HEK293T (cell line): ENCODE data around the gene GNG13.

Experiments
- CTCF ChIA-PET: fragments of 350-600 bp; formaldehyde crosslinking; extraction: SDS; loops from one replicate; lab custom pipeline; 2021; ENCODE audit warnings: antibody characterized with exemption, inconsistent platforms; lab: Yijun Ruan, JAX
- POLR2A ChIA-PET: fragments of 350-600 bp; formaldehyde crosslinking; extraction: SDS; loops from one replicate; lab custom pipeline; 2020; ENCODE audit warnings: antibody characterized with exemption, inconsistent platforms; lab: Yijun Ruan, JAX
- DNase-seq: peaks from one replicate; pipeline ENCODE4 v3.0.0; 2012; ENCODE audit warnings: mixed read lengths; ENCODE audit errors: extremely low spot score
- ARNT ChIP-seq: fragments of 450-650 bp; IDR thresholded peaks from 2 replicates; pipeline ENCODE4 v1.6.1; 2017; ENCODE audit warnings: mild to moderate bottlenecking
- BHLHE40 ChIP-seq: fragments of 450-650 bp; IDR thresholded peaks from 2 replicates; pipeline ENCODE4 v1.6.1; 2016; ENCODE audit warnings: mild to moderate bottlenecking, moderate library complexity, borderline replicate concordance
- CTBP1 ChIP-seq: fragments of 450-650 bp; IDR thresholded peaks from 2 replicates; pipeline ENCODE4 v1.6.1; 2016; ENCODE audit warnings: borderline replicate concordance
- ELF4 ChIP-seq: fragments of 450-650 bp; IDR thresholded peaks from 2 replicates; pipeline ENCODE4 v1.6.1; 2017; ENCODE audit warnings: antibody characterized with exemption
- FOXA1 ChIP-seq: fragments of 450-650 bp; IDR thresholded peaks from 2 replicates; pipeline ENCODE4 v1.6.1; 2016; ENCODE audit warnings: mild to moderate bottlenecking
- FOXK2 ChIP-seq: fragments of 450-650 bp; IDR thresholded peaks from 2 replicates; pipeline ENCODE4 v1.6.1; 2016; ENCODE audit warnings: mild to moderate bottlenecking
- FOXM1 ChIP-seq: fragments of 450-650 bp; IDR thresholded peaks from 2 replicates; pipeline ENCODE4 v1.6.1; 2017; ENCODE audit warnings: mild to moderate bottlenecking, borderline replicate concordance
- HDGF ChIP-seq: fragments of 450-650 bp; IDR thresholded peaks from 2 replicates; pipeline ENCODE4 v1.6.1; 2017; ENCODE audit warnings: antibody characterized with exemption, borderline replicate concordance
- L3MBTL2 ChIP-seq: fragments of 450-650 bp; conservative IDR thresholded peaks from 2 replicates; pipeline ENCODE4 v1.6.1; 2016; ENCODE audit warnings: mild to moderate bottlenecking
- LEF1 ChIP-seq: fragments of 450-650 bp; IDR thresholded peaks from 2 replicates; pipeline ENCODE4 v1.6.1; 2017; ENCODE audit warnings: mild to moderate bottlenecking, borderline replicate concordance
- NFRKB ChIP-seq: fragments of 450-650 bp; IDR thresholded peaks from 2 replicates; pipeline ENCODE4 v1.6.1; 2016; ENCODE audit warnings: mild to moderate bottlenecking, moderate library complexity
- SP1 ChIP-seq: fragments of 450-650 bp; IDR thresholded peaks from 2 replicates; pipeline ENCODE4 v1.6.1; 2017
- SUZ12 ChIP-seq: fragments of 450-650 bp; IDR thresholded peaks from 2 replicates; pipeline ENCODE4 v1.6.1; 2016; ENCODE audit warnings: mild to moderate bottlenecking
- TARDBP ChIP-seq: fragments of 450-650 bp; IDR thresholded peaks from 2 replicates; pipeline ENCODE4 v1.6.1; 2016
- ZNF384 ChIP-seq: fragments of 450-650 bp; IDR thresholded peaks from 2 replicates; pipeline ENCODE4 v1.6.1; 2016
- TF ChIP-seq, protein P1 (sequence below): fragments of 450-650 bp; IDR thresholded peaks from 2 replicates; pipeline ENCODE4 v1.6.1; 2016

Gene GNG13

DNA sequence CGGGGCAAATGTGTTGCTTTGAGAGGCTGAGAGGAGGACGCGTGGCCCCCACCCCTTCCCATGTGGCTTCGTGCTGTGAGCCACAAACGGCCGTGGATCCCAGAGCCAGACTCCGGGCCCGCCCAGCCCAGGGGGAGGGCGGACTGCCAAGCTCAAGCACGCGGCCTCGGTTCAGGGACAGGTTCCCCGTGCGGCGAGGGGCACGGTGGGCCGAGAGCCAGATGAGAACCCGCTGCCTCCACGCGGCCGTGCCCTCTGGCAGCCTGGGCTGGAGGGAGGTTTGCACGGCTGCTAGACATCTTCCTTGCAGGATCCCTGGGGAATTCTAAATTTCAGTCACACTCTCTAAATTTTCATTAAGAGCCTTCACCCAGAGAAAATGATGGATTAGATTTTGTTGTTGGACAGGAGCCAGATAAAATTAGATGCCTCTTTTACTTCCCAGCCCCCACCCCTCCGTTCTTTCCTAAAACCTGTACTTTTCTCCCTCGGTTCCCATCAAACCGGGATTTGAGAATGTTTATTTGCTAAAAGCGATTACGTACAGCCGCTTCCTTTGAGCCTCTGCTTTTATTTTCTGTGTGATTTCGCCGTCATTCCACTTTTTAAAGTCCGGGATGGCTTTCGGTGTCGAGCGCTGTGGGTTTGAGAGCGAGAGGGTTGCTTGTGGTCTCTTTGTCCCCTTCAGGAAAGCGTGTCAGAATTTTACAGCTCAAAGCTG, 25.0 kb upstream of the GNG13 start:
- ChIA-PET CTCF (no interaction called here), POLR2A (no interaction called here)
- TF ChIP-seq SP1 = no peak
- no peak for TF ChIP-seq FOXA1
- TF ChIP-seq NFRKB = no peak
- TF ChIP-seq L3MBTL2 = peak; percentile 67
- TF ChIP-seq FOXM1 = no peak
- DNase-seq = peak; percentile 26

- DNase-seq = no peak
- CTCF ChIA-PET = no interaction called here
- TF ChIP-seq TARDBP = no peak
- no peak for TF ChIP-seq HDGF
- no peak for TF ChIP-seq CTBP1
- no peak for TF ChIP-seq ELF4
- no peak for TF ChIP-seq FOXK2
- no peak for TF ChIP-seq SP1
- no peak for TF ChIP-seq FOXA1
- TF ChIP-seq LEF1 = no peak
- no peak for TF ChIP-seq ARNT
- POLR2A ChIA-PET = no interaction called here
These were observed 24.1 kb upstream of the GNG13 start for GRCh38 chr16:824601-825000.

- CTCF ChIA-PET = no interaction called here
- TF ChIP-seq ARNT (no peak), FOXK2 (no peak), LEF1 (no peak), HDGF (no peak), BHLHE40 (no peak), FOXA1 (no peak), TARDBP (no peak), ZNF384 (no peak), NFRKB (no peak), FOXM1 (no peak)
- TF ChIP-seq, protein P1, sequence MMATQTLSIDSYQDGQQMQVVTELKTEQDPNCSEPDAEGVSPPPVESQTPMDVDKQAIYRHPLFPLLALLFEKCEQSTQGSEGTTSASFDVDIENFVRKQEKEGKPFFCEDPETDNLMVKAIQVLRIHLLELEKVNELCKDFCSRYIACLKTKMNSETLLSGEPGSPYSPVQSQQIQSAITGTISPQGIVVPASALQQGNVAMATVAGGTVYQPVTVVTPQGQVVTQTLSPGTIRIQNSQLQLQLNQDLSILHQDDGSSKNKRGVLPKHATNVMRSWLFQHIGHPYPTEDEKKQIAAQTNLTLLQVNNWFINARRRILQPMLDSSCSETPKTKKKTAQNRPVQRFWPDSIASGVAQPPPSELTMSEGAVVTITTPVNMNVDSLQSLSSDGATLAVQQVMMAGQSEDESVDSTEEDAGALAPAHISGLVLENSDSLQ = no peak
- POLR2A ChIA-PET = no interaction called here
- no peak for DNase-seq
These were observed 23.7 kb upstream of the GNG13 start for GRCh38 chr16:824194-824593.

- TF ChIP-seq NFRKB (no peak), ZNF384 (no peak), FOXA1 (no peak), CTBP1 (no peak), ARNT (no peak), FOXK2 (no peak), TARDBP (no peak), BHLHE40 (no peak), L3MBTL2 (no peak), LEF1 (no peak), FOXM1 (no peak), SUZ12 (no peak), SP1 (no peak), ELF4 (no peak), HDGF (no peak)
- TF ChIP-seq, protein P1 = no peak
- POLR2A ChIA-PET = no interaction called here
- CTCF ChIA-PET = no interaction called here
- no peak for DNase-seq
These were observed 22.4 kb upstream of the GNG13 start for GRCh38 chr16:822909-823297.

DNA sequence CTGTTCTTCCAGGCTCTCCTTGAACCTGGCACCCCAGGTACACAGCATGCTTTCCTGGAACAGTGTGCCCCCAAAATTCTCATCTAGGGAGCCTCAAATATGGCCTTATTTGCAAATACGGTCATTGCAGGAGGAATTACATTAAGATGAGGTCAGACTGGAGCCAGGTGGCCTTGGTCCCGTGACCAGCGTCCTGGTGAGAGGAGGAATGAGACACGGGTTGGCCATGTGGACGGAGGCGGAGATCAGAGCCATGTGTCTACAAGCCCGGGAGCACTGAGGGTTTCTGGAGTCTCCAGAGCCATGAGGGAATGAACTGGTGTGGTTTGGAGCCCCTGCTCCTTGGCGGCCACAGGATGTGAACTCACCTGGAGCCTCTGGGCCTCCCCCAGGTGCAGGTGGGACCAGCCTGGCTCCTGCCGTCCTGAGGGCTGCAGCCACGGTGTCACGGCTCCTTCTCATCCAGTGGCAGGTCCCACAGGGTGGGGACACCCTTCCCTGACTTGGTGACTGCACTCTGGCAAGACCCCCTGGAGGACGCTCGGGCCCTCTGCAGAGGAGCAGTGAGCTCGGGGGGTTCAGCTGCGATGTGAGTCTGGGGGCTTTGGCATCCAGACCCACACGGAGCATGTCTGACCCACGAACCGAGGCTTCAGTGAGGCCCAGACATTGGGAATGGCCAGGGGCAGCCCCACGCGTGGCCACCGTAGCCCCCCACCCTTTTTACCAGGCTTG, 21.8 kb upstream of the GNG13 start:
- POLR2A ChIA-PET = no interaction called here
- no peak for TF ChIP-seq SP1
- TF ChIP-seq HDGF = no peak
- no peak for TF ChIP-seq CTBP1
- TF ChIP-seq L3MBTL2 = no peak
- TF ChIP-seq NFRKB = no peak
- no peak for TF ChIP-seq LEF1
- TF ChIP-seq FOXM1 = no peak
- no peak for TF ChIP-seq FOXA1
- TF ChIP-seq ELF4 = no peak
- TF ChIP-seq SUZ12 = no peak
- TF ChIP-seq, protein P1 = no peak
- DNase-seq = no peak
- CTCF ChIA-PET = no interaction called here

DNA sequence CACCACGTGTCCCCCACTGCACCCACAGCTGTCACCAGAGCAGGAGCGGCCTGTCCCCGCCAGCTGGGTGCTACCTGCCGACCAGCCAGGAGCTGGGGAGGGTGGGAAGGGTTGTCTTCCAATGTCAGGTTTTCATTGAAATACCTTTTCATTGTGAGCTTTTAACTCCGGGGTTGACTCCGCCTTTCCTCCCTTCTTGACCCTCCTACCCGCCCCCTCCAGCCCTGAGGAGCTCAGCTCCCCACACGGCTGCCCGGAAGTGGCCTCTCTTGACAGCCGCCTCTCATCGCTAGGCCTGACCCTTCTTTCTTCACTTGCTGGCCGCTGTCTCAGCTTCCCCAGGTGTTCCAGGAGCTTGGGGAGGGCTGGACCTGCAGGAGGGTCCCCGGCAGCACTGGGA, 21.2 kb upstream of the GNG13 start:
- POLR2A ChIA-PET = no interaction called here
- DNase-seq = no peak
- CTCF ChIA-PET = no interaction called here
- TF ChIP-seq, protein P1 = no peak
- TF ChIP-seq FOXK2 = no peak
- no peak for TF ChIP-seq FOXM1
- no peak for TF ChIP-seq NFRKB
- TF ChIP-seq ARNT = no peak
- no peak for TF ChIP-seq ELF4
- no peak for TF ChIP-seq BHLHE40
- TF ChIP-seq SUZ12 = no peak
- no peak for TF ChIP-seq SP1
- no peak for TF ChIP-seq L3MBTL2
